Activated CD4-positive, alpha-beta T cell treated with anti-CD3 and anti-CD28 coated beads, Interleukin-2, amount 10 ng/mL, durations not matched to agents 24 days and 14 days (primary cell): Measurements from ENCODE around the gene IGSF9. TPM values are rescaled to one million over a fixed set of nuclear protein-coding genes. Genes with fewer than 3 reads are reported as not detected.

Source experiments
- DNase-seq: peaks from one replicate; pipeline ENCODE4 v3.0.0; 2022
- H3K27ac Mint-ChIP-seq: one replicate; pipeline ENCODE4 v1.8.0; 2022; ENCODE audit warnings: mild to moderate bottlenecking, mixed read lengths
- H3K27me3 Mint-ChIP-seq: one replicate; pipeline ENCODE4 v1.8.0; 2022; ENCODE audit warnings: mixed read lengths
- H3K36me3 Mint-ChIP-seq: one replicate; pipeline ENCODE4 v1.8.0; 2022; ENCODE audit warnings: low read depth, mild to moderate bottlenecking, mixed read lengths
- H3K4me1 Mint-ChIP-seq: one replicate; pipeline ENCODE4 v1.8.0; 2021; ENCODE audit warnings: mixed read lengths
- H3K4me3 Mint-ChIP-seq: one replicate; pipeline ENCODE4 v1.8.0; 2022; ENCODE audit warnings: mild to moderate bottlenecking, moderate library complexity, mixed read lengths
- H3K9me3 Mint-ChIP-seq: one replicate; pipeline ENCODE4 v1.8.0; 2021; ENCODE audit warnings: mixed read lengths
- intact Hi-C: fragments of 100-400 bp; cut with micrococcal nuclease; formaldehyde crosslinking; loops from one replicate; pipeline ENCODE4 v1.15.1; 2023
- total RNA-seq: library from RNA; stranded (reverse); gene quantifications from 2 replicates; pipeline ENCODE4 v1.2.3, GENCODE V29; 2022

Gene IGSF9
- total RNA-seq, 1 donor from 2014 or later = not detected

GRCh38 chr1:159961636-159962035 lies 16.2 kb upstream of the IGSF9 start:
- Mint-ChIP-seq H3K27me3 (peaks cover 19% of the 10 kb centered on the region), H3K36me3 (no peaks in the 10 kb centered on the region), H3K4me1 (no peaks in the 10 kb centered on the region), H3K9me3 (no peaks in the 10 kb centered on the region), H3K4me3 (no peak overlapping the region), H3K27ac (no peak overlapping the region)
- no peak for DNase-seq
- intact Hi-C loops = no loop called here

- Mint-ChIP-seq H3K9me3 (no peaks in the 10 kb centered on the region), H3K4me1 (no peaks in the 10 kb centered on the region), H3K36me3 (no peaks in the 10 kb centered on the region), H3K27ac (no peak overlapping the region), H3K27me3 (peaks cover 16% of the 10 kb centered on the region), H3K4me3 (no peak overlapping the region)
- intact Hi-C loops = no loop called here
- no peak for DNase-seq
Observed at GRCh38 chr1:159960721-159961381, 15.4 kb upstream of the IGSF9 start.

GRCh38 chr1:159959451-159959850 lies 14.0 kb upstream of the IGSF9 start:
- no peak overlapping the region for H3K27ac Mint-ChIP-seq
- intact Hi-C loops = no loop called here
- H3K36me3 Mint-ChIP-seq = no peaks in the 10 kb centered on the region
- H3K9me3 Mint-ChIP-seq = no peaks in the 10 kb centered on the region
- peaks cover 15% of the 10 kb centered on the region for H3K27me3 Mint-ChIP-seq
- no peak overlapping the region for H3K4me3 Mint-ChIP-seq
- no peak for DNase-seq
- H3K4me1 Mint-ChIP-seq = no peaks in the 10 kb centered on the region

- no peak for DNase-seq
- H3K9me3 Mint-ChIP-seq = no peaks in the 10 kb centered on the region
Observed at GRCh38 chr1:159958719-159959380, 13.4 kb upstream of the IGSF9 start.

GRCh38 chr1:159957824-159958268 lies 12.4 kb upstream of the IGSF9 start:
- no peak overlapping the region for H3K4me3 Mint-ChIP-seq
- H3K4me1 Mint-ChIP-seq = no peaks in the 10 kb centered on the region
- DNase-seq = no peak
- H3K36me3 Mint-ChIP-seq = no peaks in the 10 kb centered on the region
- H3K9me3 Mint-ChIP-seq = no peaks in the 10 kb centered on the region
- no peak overlapping the region for H3K27ac Mint-ChIP-seq
- H3K27me3 Mint-ChIP-seq = peaks cover 21% of the 10 kb centered on the region
- intact Hi-C loops = no loop called here

More at GRCh38 chr1:159958719-159959380, 13.4 kb upstream of the IGSF9 start:
- H3K27me3 Mint-ChIP-seq = peaks cover 17% of the 10 kb centered on the region
- no peak overlapping the region for H3K27ac Mint-ChIP-seq
- H3K4me1 Mint-ChIP-seq = no peaks in the 10 kb centered on the region
- intact Hi-C loops = no loop called here
- H3K4me3 Mint-ChIP-seq = no peak overlapping the region
- H3K36me3 Mint-ChIP-seq = no peaks in the 10 kb centered on the region

- Mint-ChIP-seq H3K27me3 (peaks cover 35% of the 10 kb centered on the region), H3K4me3 (no peak overlapping the region), H3K27ac (no peak overlapping the region), H3K36me3 (no peaks in the 10 kb centered on the region), H3K9me3 (no peaks in the 10 kb centered on the region), H3K4me1 (no peaks in the 10 kb centered on the region)
- intact Hi-C loops = no loop called here
- DNase-seq = no peak
Observed at GRCh38 chr1:159955456-159955855, 10.0 kb upstream of the IGSF9 start.

GRCh38 chr1:159953536-159954515 lies 8.4 kb upstream of the IGSF9 start, which contains the start of gene SLAMF9:
TSS of gene SLAMF9 (minus strand) at chr1:159954237. CDS start at chr1:159954137, 100 bp downstream.
- no peak within 1 kb of the TSS for H3K4me3 Mint-ChIP-seq
- H3K36me3 Mint-ChIP-seq = no peaks in the 10 kb centered on the region
- H3K4me1 Mint-ChIP-seq = no peaks in the 10 kb centered on the region
- intact Hi-C loops = no loop called here
- H3K27ac Mint-ChIP-seq = no peak within 1 kb of the TSS
- no peak for DNase-seq
- no peaks in the 10 kb centered on the region for H3K9me3 Mint-ChIP-seq
- H3K27me3 Mint-ChIP-seq = peaks cover 47% of the 10 kb centered on the region

- Mint-ChIP-seq H3K27me3 (peaks cover 52% of the 10 kb centered on the region), H3K4me1 (no peaks in the 10 kb centered on the region), H3K36me3 (no peaks in the 10 kb centered on the region), H3K27ac (no peak overlapping the region), H3K4me3 (no peak overlapping the region), H3K9me3 (no peaks in the 10 kb centered on the region)
- DNase-seq = no peak
- intact Hi-C loops = no loop called here
Observed at GRCh38 chr1:159952932-159953331, 7.5 kb upstream of the IGSF9 start.

- intact Hi-C loops = no loop called here
- Mint-ChIP-seq H3K4me1 (no peaks in the 10 kb centered on the region), H3K27me3 (peaks cover 62% of the 10 kb centered on the region), H3K27ac (no peak overlapping the region), H3K9me3 (no peaks in the 10 kb centered on the region), H3K36me3 (no peaks in the 10 kb centered on the region), H3K4me3 (no peak overlapping the region)
- no peak for DNase-seq
Observed at GRCh38 chr1:159951551-159951950, 6.1 kb upstream of the IGSF9 start.

- Mint-ChIP-seq H3K27ac (no peak overlapping the region), H3K4me1 (peaks cover under 1% of the 10 kb centered on the region), H3K9me3 (no peaks in the 10 kb centered on the region), H3K27me3 (peaks cover 63% of the 10 kb centered on the region), H3K4me3 (no peak overlapping the region), H3K36me3 (no peaks in the 10 kb centered on the region)
- no peak for DNase-seq
- intact Hi-C loops = no loop called here
Observed at GRCh38 chr1:159951016-159951415, 5.6 kb upstream of the IGSF9 start.

- H3K36me3 Mint-ChIP-seq = no peaks in the 10 kb centered on the region
- no peak overlapping the region for H3K4me3 Mint-ChIP-seq
- peaks cover 6% of the 10 kb centered on the region for H3K4me1 Mint-ChIP-seq
- intact Hi-C loops = no loop called here
- no peaks in the 10 kb centered on the region for H3K9me3 Mint-ChIP-seq
- H3K27ac Mint-ChIP-seq = no peak overlapping the region
- no peak for DNase-seq
- peaks cover 67% of the 10 kb centered on the region for H3K27me3 Mint-ChIP-seq
Observed at GRCh38 chr1:159949981-159950381, 4.6 kb upstream of the IGSF9 start.

- intact Hi-C loops = no loop called here
- Mint-ChIP-seq H3K9me3 (no peaks in the 10 kb centered on the region), H3K4me1 (peaks cover 6% of the 10 kb centered on the region), H3K27me3 (peaks cover 72% of the 10 kb centered on the region), H3K27ac (no peak overlapping the region), H3K36me3 (no peaks in the 10 kb centered on the region), H3K4me3 (no peak overlapping the region)
- DNase-seq = no peak
Observed at GRCh38 chr1:159949123-159949522, 3.7 kb upstream of the IGSF9 start.

GRCh38 chr1:159947942-159948341 lies 2.5 kb upstream of the IGSF9 start:
- Mint-ChIP-seq H3K27me3 (peaks cover 77% of the 10 kb centered on the region), H3K4me3 (no peak overlapping the region), H3K4me1 (peaks cover 6% of the 10 kb centered on the region), H3K27ac (no peak overlapping the region), H3K9me3 (no peaks in the 10 kb centered on the region), H3K36me3 (no peaks in the 10 kb centered on the region)
- intact Hi-C loops = no loop called here
- DNase-seq = no peak
